ENCODE measurements around the gene LHB.

GRCh38 chr19:49017666-49018351 lies 918 bp upstream of the LHB start:
- TF ChIP-seq CTCF (IDR thresholded peaks at IDR 0.05; ENCODE audit: low read length): peak; percentile 59
- no peak for TF ChIP-seq EZH2 (IDR thresholded peaks at IDR 0.05; ENCODE audit: borderline replicate concordance, low read length)
